ENCODE data around the gene PPY. TPM values are rescaled to one million over a fixed set of nuclear protein-coding genes. Genes with fewer than 3 reads are reported as not detected.
A peak's percentile ranks its signal among the peaks of the same experiment; 100 is the strongest.
"Not testable (repeated sequence)": the region's sequence is repeated elsewhere in the genome, so short reads cannot be mapped to it uniquely, and the experiment has no call there.

PPY gene
- total RNA-seq: not detected

GRCh38 chr17:43942051-43942685 is at the start of gene PPY:
Gene PPY, minus strand, starts transcription at chr17:43942476. Its CDS starts 822 bp downstream, at chr17:43941654.
- ATAC-seq: no peak

DNA sequence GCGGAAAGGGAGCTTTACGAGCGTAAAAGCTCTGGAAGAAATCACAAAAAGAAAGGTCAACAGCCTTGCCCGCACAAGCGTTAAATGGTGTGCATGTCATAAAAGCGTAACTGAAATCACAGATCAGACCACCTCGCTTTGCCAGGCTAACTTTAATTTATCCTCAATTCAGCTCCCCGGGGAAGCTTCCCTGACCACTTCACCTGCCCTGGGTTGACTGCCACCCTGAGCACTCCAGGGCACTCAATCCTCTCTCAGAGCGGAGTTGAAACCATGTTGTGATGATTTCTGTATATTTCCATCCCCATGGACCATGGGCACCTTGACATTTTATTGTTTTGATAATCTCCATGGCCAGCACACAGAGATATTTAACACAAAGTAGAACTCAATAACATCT is 46.0 kb upstream of the PPY start:
- no peak for ATAC-seq

DNA sequence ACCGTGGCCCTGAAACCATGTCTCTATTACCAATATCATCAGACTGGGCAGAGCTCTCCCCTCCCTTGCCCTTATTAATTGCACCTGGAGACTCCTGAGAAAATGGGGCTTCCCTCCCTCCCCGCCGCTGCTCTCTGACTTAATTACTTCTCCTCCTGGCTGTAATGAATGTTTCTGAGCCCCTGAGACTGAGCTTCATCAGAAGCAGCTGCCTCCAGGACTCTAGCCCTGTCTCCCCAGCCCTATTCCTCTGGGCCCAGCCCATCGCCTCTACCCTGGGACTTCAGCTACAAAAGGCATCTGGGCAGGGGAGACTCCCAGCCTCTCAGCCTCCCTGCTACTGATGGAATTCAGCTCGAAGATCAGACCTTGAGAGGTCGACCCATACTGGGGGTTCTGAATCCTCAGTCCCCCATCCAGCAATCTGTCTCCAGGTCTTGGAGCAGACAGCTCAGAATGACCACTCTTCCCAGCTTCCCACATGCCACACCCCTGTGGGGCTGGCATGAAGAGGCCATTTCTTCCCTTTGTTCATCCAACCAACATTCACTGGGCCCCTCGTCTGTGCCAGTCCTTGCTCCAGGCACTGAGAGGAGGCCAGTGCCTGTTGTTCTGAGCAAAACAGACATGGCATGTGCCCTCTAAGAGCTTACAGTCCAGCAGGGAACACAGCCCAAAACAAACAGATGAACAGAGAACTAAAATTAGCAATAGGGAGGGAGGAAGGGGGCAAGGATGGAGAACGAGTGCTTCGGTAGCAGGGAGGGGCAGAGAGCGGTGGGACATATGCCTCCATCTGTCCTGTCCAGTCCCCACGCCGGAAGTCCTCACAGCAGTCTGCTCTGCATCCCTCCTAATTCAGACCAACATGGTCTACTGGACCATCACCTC is 45.1 kb upstream of the PPY start:
- ATAC-seq: no peak

GRCh38 chr17:43986225-43986981 is 44.1 kb upstream of the PPY start:
- ATAC-seq: no peak

DNA sequence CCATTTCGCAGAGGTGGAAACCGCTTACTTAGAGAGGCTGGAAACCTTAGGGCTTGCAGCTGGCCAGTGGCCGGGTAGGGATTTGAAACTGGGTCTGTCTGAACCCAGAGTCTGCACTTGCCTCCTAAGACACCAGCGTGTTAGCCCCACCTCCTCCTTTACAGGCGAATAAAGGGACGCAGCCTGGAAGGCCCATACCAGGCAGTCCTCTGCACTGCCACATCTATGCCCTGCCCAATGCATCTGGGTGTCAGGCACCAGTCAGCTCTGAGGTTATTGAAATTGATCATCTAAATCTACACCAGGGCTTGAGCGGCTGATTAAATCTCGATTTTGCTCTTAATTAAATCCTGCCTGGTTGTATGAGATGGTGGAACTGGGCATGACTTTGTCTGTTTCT is 42.2 kb upstream of the PPY start:
- no peak for ATAC-seq

- peak; percentile 19 for ATAC-seq
Observed at GRCh38 chr17:43983515-43984411, 41.5 kb upstream of the PPY start.

GRCh38 chr17:43983196-43983514 is 40.9 kb upstream of the PPY start:
- no peak for ATAC-seq

DNA sequence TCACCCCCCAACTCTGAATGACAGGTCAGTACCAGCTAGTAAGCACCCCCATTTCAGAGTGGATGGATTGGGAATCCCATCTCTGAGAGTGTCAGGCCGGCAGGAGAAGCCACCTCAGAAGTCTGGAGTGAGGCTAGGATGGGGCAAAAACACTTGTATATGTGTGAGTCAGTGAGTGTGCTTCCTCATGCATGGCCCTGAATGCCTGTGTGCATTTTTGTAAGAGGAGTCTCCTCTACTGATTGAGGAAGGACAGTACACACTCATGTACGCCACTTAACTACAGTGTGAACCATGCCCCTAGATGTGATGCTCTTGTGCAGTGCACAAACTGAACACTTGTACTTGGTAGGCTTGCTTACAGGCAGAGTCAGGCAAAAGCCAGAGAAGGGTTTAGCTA is 39.9 kb upstream of the PPY start:
- no peak for ATAC-seq

DNA sequence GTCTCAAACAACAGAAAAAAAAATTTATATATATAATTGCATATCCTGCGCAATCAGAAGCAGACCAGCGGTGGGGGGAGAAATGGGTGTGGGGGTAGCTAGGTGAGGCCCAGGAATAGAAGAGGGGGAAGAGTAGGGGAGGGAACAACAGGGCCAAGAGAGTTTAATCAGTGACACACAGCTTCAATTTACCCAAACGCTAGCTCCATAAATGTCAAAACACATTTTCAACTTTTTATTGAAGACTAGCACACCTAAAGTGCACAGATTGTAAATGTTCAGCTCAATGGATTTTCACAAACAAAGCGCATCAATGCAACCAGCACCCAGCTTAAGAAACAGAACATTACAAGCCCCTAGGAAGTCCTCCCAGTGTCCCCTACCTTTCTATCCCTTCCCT is 37.4 kb upstream of the PPY start:
- ATAC-seq: no peak

GRCh38 chr17:43979011-43979410 is 36.7 kb upstream of the PPY start:
- no peak for ATAC-seq

DNA sequence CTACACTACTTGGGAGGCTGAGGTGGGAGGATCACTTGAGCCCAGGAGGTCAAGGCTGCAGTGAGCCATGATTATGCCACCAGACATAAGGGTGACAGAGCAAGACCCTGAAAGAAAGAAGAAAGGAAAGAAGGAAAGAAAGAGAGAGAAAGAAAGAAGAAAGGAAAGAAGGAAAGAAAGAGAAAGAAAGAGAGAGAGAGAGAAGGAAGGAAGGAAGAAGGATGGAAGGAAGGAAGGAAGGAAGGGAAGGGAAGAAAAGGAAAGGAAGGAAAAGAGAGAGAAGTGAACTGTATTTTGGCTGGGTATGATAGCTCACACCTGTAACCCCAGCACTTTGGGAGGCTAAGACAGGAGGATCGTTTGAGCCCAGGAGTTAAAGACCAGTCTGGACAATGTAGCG is 35.8 kb upstream of the PPY start:
- no peak for ATAC-seq

GRCh38 chr17:43976963-43977837 is 34.9 kb upstream of the PPY start:
- no peak for ATAC-seq

GRCh38 chr17:43975898-43976297 is 33.6 kb upstream of the PPY start:
- no peak for ATAC-seq

- ATAC-seq: no peak
Observed at GRCh38 chr17:43974382-43975266, 32.3 kb upstream of the PPY start.

- ATAC-seq: not testable (repeated sequence)
Observed at GRCh38 chr17:43972444-43973212, 30.4 kb upstream of the PPY start.

- not testable (repeated sequence) for ATAC-seq
Observed at GRCh38 chr17:43971436-43971835, 29.2 kb upstream of the PPY start.

- no peak for ATAC-seq
Observed at GRCh38 chr17:43970366-43970765, 28.1 kb upstream of the PPY start.

DNA sequence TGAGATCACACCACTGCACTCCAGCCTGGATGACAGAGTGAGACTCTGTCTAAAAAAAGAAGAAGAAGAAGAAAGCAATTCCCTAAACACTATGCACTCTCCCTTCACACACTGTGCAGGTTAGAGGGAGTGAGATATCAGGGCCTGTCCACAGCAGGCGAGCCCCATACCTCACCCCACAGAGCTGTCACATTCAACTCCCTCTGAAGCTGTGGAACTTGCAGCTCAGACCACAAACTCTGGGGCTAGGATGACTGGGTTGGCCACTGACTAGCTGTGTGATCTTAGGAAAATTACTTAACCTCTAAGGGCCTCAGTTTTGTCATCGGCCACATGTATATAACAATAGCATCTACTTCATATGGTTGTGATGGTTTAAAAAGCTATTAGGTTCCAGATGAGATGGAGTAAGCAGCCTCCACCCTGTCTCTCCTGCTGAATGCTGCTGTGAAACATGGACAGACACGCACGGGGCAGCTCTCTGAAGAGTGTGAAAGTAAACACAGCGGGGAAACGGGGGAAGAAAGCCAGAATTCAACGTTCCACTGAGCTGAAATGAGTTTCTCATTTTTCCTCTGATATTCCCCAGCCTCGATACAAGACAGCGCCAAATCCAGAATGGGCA is 25.1 kb upstream of the PPY start:
- no peak for ATAC-seq

- ATAC-seq: no peak
Observed at GRCh38 chr17:43966276-43966675, 24.0 kb upstream of the PPY start.
